ENCODE data around the gene CTNNB1. TPM values are rescaled to one million over a fixed set of nuclear protein-coding genes. Genes with fewer than 3 reads are reported as not detected.

Gene CTNNB1
- total and polyA plus RNA-seq, 8 donors: 65.7 to 658 (median 203) TPM

DNA sequence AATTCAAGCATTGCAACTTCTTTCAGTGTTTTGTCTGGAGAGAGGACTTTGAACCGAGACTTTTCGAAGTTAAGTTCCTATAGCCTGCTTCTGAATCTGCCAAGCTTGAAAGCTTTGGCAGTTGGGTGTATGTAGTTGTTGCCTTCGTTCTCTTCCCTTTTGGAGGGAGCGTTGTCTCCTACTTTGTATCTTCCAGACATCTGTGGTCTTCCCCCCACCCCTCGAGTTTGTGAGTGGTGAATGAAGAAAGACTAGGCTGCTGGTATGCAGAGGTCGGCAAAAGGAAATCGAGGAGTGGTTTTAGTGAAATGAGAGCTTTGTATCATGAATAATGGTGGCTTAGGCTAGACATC is 1.3 kb downstream of the CTNNB1 start:
- WGBS, 5 donors: 0 to 1% (median 0%) methylated on average over 7 of the region's 7 CpGs

GRCh38 chr3:41202075-41202833 is 2.9 kb downstream of the CTNNB1 start:
- Histone ChIP-seq H3K4me1 (peaks cover 43 to 70% (median 67%) of the 10 kb centered on the region in 4 donors), H3K27ac (peak overlapping the region in 3 of 5 donors; percentile 8 to 38 (median 32)), H3K27me3 (no peaks in the 10 kb centered on the region), H3K9me3 (no peaks in the 10 kb centered on the region), H3K4me3 (peak overlapping the region; percentile 9 to 93 (median 77)), H3K36me3 (no peaks in the 10 kb centered on the region)
- DNase-seq: no peak
- TF ChIP-seq CTCF (IDR thresholded peaks at IDR 0.05) (no peak), POLR2A (IDR thresholded peaks at IDR 0.05) (no peak), EP300 (IDR thresholded peaks at IDR 0.05) (no peak), POLR2AphosphoS5 (IDR thresholded peaks at IDR 0.05) (no peak)
- WGBS, 5 donors: 16 to 29% (median 18%) methylated on average over 5 of the region's 5 CpGs
- intact Hi-C loops (cut with DNase I; ENCODE audit: low total_unique reads): no loop called here

More for the DNA sequence above, 1.3 kb downstream of the CTNNB1 start:
- Histone ChIP-seq H3K36me3 (no peaks in the 10 kb centered on the region), H3K27me3 (no peaks in the 10 kb centered on the region), H3K9me3 (no peaks in the 10 kb centered on the region), H3K27ac (peak overlapping the region in 4 of 5 donors; percentile 95 to 99 (median 96)), H3K4me1 (peaks cover 31 to 54% (median 52%) of the 10 kb centered on the region in 4 donors), H3K4me3 (peak overlapping the region; percentile 73 to 97 (median 87))
- TF ChIP-seq POLR2A (IDR thresholded peaks at IDR 0.05): no peak
- no peak for TF ChIP-seq POLR2AphosphoS5 (IDR thresholded peaks at IDR 0.05)
- no peak for TF ChIP-seq EP300 (IDR thresholded peaks at IDR 0.05)
- no peak for TF ChIP-seq CTCF (IDR thresholded peaks at IDR 0.05)
- DNase-seq: peak in 1 of 2 donors; percentile 65
- intact Hi-C loops (cut with DNase I; ENCODE audit: low total_unique reads): no loop called here

DNA sequence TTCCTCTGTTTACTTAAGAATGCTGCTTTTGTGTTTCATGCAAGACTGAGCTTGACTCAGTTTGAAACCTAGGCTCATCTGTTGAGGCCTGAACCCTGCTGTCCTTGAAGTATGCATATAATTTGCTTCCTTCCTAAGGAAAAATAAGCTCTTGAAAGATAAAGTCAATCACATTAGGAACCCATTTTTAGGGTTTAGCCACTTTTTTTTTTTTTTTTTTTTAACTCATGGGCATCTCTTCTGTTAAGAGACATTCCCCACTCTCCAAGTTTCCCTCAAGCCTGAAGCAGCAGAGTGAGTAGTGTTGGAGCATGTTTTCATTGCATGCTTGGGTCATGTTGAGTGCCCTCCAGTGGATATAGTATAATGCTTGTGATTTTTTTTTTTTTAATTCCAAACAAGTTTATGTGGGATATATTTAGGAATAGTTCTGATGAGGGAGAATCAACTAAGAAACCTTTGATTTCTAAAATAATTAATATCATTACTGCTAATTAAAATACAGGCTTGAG is 3.6 kb downstream of the CTNNB1 start:
- Histone ChIP-seq H3K4me3 (peak overlapping the region in 3 of 4 donors; percentile 9 to 81 (median 73)), H3K27ac (peak overlapping the region in 3 of 5 donors; percentile 8 to 41 (median 32)), H3K4me1 (peaks cover 50 to 76% (median 74%) of the 10 kb centered on the region in 4 donors), H3K27me3 (no peaks in the 10 kb centered on the region), H3K9me3 (no peaks in the 10 kb centered on the region), H3K36me3 (no peaks in the 10 kb centered on the region)
- peak in 1 of 2 donors; percentile 72 for DNase-seq
- TF ChIP-seq POLR2AphosphoS5 (IDR thresholded peaks at IDR 0.05) (peak in 1 of 3 donors; percentile 11), POLR2A (IDR thresholded peaks at IDR 0.05) (no peak), CTCF (IDR thresholded peaks at IDR 0.05) (peak in 2 of 7 experiments; percentile 14 to 27)
- intact Hi-C loops (cut with DNase I; ENCODE audit: low total_unique reads): no loop called here

GRCh38 chr3:41204369-41204768 is 5.1 kb downstream of the CTNNB1 start:
- Histone ChIP-seq H3K9me3 (no peaks in the 10 kb centered on the region), H3K27ac (no peak overlapping the region), H3K4me1 (peaks cover 56 to 88% (median 76%) of the 10 kb centered on the region in 4 donors), H3K4me3 (no peak overlapping the region), H3K36me3 (no peaks in the 10 kb centered on the region), H3K27me3 (no peaks in the 10 kb centered on the region)
- intact Hi-C loops (cut with DNase I; ENCODE audit: low total_unique reads): no loop called here
- WGBS, 5 donors: 40 to 68% (median 52%) methylated on average over 1 of the region's 1 CpG
- no peak for DNase-seq
- no peak for TF ChIP-seq EP300 (IDR thresholded peaks at IDR 0.05)
- no peak for TF ChIP-seq POLR2A (IDR thresholded peaks at IDR 0.05)
- no peak for TF ChIP-seq CTCF (IDR thresholded peaks at IDR 0.05)
- no peak for TF ChIP-seq POLR2AphosphoS5 (IDR thresholded peaks at IDR 0.05)
